Chondrocyte (in vitro differentiated cells): ENCODE results near the gene TMEM178B. TPM values are rescaled to one million over a fixed set of nuclear protein-coding genes. Genes with fewer than 3 reads are reported as not detected.

ENCODE experiments used
- DNase-seq: peaks from one replicate; pipeline ENCODE4 v3.0.0; 2021; ENCODE audit warnings: mixed read lengths, low spot score
- H3K27ac Mint-ChIP-seq: one replicate; pipeline ENCODE4 v1.8.0; 2021; ENCODE audit warnings: mild to moderate bottlenecking, moderate library complexity, mixed read lengths; ENCODE audit not compliant: unreplicated experiment
- H3K27me3 Mint-ChIP-seq: 2 replicates; pipeline ENCODE4 v1.8.0; 2021; ENCODE audit warnings: low read depth, mixed read lengths
- H3K36me3 Mint-ChIP-seq: 2 replicates; pipeline ENCODE4 v1.8.0; 2021; ENCODE audit warnings: low read depth, mixed read lengths
- H3K4me1 Mint-ChIP-seq: 2 replicates; pipeline ENCODE4 v1.8.0; 2021; ENCODE audit warnings: low read depth, mild to moderate bottlenecking, mixed read lengths
- H3K4me3 Mint-ChIP-seq: one replicate; pipeline ENCODE4 v1.8.0; 2021; ENCODE audit warnings: mild to moderate bottlenecking, moderate library complexity, mixed read lengths; ENCODE audit not compliant: unreplicated experiment
- H3K9me3 Mint-ChIP-seq: 2 replicates; pipeline ENCODE4 v1.8.0; 2021; ENCODE audit warnings: low read depth, mixed read lengths
- total RNA-seq: library from RNA; stranded (reverse); gene quantifications from 3 replicates; pipeline ENCODE4 v1.2.1, GENCODE V29; 2021
- TF ChIP-seq, protein P1 (sequence below): fragments of 200-600 bp; sonication (generic); IDR thresholded peaks from 2 replicates; pipeline ENCODE4 v1.5.0; 2021; ENCODE audit warnings: antibody characterized with exemption, mild to moderate bottlenecking, moderate library complexity

The TMEM178B gene
- total RNA-seq, 1 donor from 2014 or later, result 0.92 TPM

GRCh38 chr7:141484907-141485306 lies 411.0 kb downstream of the TMEM178B start:
- no peak overlapping the region for H3K27ac Mint-ChIP-seq
- no peak for DNase-seq
- no peaks in the 10 kb centered on the region for H3K4me1 Mint-ChIP-seq
- no peaks in the 10 kb centered on the region for H3K36me3 Mint-ChIP-seq
- H3K27me3 Mint-ChIP-seq, result peaks cover 5% of the 10 kb centered on the region
- H3K9me3 Mint-ChIP-seq, result no peaks in the 10 kb centered on the region
- TF ChIP-seq, protein P1, sequence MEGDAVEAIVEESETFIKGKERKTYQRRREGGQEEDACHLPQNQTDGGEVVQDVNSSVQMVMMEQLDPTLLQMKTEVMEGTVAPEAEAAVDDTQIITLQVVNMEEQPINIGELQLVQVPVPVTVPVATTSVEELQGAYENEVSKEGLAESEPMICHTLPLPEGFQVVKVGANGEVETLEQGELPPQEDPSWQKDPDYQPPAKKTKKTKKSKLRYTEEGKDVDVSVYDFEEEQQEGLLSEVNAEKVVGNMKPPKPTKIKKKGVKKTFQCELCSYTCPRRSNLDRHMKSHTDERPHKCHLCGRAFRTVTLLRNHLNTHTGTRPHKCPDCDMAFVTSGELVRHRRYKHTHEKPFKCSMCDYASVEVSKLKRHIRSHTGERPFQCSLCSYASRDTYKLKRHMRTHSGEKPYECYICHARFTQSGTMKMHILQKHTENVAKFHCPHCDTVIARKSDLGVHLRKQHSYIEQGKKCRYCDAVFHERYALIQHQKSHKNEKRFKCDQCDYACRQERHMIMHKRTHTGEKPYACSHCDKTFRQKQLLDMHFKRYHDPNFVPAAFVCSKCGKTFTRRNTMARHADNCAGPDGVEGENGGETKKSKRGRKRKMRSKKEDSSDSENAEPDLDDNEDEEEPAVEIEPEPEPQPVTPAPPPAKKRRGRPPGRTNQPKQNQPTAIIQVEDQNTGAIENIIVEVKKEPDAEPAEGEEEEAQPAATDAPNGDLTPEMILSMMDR, result no peak
- no peak overlapping the region for H3K4me3 Mint-ChIP-seq

GRCh38 chr7:141486959-141487358 lies 413.1 kb downstream of the TMEM178B start:
- Mint-ChIP-seq H3K9me3 (no peaks in the 10 kb centered on the region), H3K27me3 (peaks cover 4% of the 10 kb centered on the region), H3K4me3 (no peak overlapping the region), H3K4me1 (no peaks in the 10 kb centered on the region), H3K27ac (no peak overlapping the region), H3K36me3 (no peaks in the 10 kb centered on the region)
- TF ChIP-seq, protein P1, result no peak
- no peak for DNase-seq

DNA sequence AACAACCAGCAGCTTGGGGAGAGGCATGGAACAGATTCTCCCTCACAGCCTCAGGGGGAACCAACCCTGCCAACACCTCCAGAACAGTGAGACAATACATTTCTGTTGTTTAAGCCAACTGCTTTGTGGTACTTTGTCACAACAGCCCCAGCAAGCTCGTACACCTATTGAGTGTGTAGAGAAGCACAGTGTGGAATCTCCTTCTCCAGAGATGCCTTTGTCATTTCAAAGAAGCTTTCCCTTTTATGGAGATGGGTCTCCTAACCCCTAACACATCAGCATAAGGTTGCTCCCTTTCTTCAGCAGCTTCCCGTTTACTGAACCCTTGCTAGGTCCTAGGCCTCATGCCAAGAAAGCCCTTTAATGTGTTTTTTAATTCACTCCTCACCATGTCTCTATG lies 416.6 kb downstream of the TMEM178B start:
- DNase-seq, result no peak
- no peak overlapping the region for H3K4me3 Mint-ChIP-seq
- TF ChIP-seq, protein P1, result no peak
- H3K27me3 Mint-ChIP-seq, result peaks cover 14% of the 10 kb centered on the region
- no peaks in the 10 kb centered on the region for H3K36me3 Mint-ChIP-seq
- H3K4me1 Mint-ChIP-seq, result no peaks in the 10 kb centered on the region
- no peak overlapping the region for H3K27ac Mint-ChIP-seq
- no peaks in the 10 kb centered on the region for H3K9me3 Mint-ChIP-seq

DNA sequence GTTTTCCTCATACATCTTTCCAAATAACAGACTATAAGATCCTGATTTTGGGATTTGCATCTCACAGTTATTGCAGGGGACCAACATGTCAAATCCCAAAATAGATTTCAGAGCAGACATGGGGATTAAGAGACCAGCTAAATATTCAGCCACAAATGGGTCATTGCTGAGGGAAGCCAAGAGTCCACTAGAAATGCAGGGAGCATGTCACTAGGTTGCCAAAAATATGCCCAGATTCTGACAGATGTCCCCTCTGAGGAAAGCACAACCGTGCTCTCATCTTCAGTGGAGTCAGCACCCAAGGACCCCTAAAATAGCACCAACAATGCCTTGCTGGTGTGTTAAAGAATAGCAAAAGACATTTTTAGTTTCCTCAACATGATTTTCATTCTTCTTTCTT lies 421.2 kb downstream of the TMEM178B start:
- H3K4me1 Mint-ChIP-seq, result no peaks in the 10 kb centered on the region
- H3K9me3 Mint-ChIP-seq, result no peaks in the 10 kb centered on the region
- no peaks in the 10 kb centered on the region for H3K36me3 Mint-ChIP-seq
- TF ChIP-seq, protein P1, result no peak
- H3K27me3 Mint-ChIP-seq, result peaks cover 25% of the 10 kb centered on the region
- H3K27ac Mint-ChIP-seq, result no peak overlapping the region
- no peak for DNase-seq
- no peak overlapping the region for H3K4me3 Mint-ChIP-seq

DNA sequence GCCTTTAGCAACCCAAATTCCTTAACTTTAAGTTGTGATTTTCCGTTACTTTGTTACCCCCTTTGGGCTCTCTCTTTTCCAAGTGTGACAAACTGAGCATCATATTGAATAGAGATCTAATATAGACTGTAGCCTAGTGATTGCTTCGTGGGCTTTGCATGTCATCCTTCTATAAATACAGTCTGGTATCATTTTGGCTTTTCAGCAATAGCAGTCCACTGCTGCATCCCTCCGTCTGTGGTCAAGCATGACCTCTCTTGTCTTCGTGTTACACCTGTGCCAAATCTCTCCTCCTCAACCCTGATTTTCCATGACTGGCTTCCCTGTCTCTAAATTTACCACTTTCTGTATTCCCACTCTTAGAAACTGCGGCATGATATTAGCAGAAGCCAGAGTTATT lies 423.5 kb downstream of the TMEM178B start:
- no peak for DNase-seq
- Mint-ChIP-seq H3K27me3 (peaks cover 29% of the 10 kb centered on the region), H3K36me3 (no peaks in the 10 kb centered on the region), H3K9me3 (no peaks in the 10 kb centered on the region), H3K4me3 (no peak overlapping the region), H3K27ac (no peak overlapping the region), H3K4me1 (no peaks in the 10 kb centered on the region)
- TF ChIP-seq, protein P1, result no peak
